ENCODE measurements around the gene BSG.

DNA sequence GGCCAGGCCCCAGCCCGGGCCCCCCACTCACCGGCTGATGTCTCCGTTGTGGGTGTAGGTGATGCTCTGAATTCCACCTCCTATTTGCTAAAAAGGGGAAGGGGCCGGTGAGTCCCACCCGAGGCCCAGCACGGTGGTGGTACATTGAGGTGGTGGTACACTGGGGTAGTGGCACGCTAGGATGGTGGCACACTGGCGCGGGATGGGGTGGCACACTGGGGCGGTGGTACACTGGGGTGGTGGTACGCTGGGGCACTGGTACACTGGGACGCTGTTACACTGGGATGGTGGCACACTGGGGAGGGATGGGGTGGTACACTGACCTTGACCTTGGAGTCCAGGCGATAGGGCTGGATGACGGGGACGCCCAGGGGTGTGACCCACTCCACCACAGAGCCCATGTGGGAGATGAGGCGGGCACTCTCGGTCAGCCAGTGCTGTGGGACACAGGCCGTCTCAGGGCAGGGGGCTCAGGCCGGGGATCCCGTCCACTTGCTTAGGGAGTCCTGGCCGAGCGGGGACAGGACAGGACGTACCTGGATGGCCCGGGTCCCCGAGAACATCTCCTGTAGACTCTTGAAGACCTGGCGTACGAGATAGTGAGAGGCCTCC, 46.4 kb downstream of the BSG start:
- TF ChIP-seq, protein P1, sequence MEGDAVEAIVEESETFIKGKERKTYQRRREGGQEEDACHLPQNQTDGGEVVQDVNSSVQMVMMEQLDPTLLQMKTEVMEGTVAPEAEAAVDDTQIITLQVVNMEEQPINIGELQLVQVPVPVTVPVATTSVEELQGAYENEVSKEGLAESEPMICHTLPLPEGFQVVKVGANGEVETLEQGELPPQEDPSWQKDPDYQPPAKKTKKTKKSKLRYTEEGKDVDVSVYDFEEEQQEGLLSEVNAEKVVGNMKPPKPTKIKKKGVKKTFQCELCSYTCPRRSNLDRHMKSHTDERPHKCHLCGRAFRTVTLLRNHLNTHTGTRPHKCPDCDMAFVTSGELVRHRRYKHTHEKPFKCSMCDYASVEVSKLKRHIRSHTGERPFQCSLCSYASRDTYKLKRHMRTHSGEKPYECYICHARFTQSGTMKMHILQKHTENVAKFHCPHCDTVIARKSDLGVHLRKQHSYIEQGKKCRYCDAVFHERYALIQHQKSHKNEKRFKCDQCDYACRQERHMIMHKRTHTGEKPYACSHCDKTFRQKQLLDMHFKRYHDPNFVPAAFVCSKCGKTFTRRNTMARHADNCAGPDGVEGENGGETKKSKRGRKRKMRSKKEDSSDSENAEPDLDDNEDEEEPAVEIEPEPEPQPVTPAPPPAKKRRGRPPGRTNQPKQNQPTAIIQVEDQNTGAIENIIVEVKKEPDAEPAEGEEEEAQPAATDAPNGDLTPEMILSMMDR (IDR thresholded peaks at IDR 0.05), result no peak
- TF ChIP-seq POLR2A (IDR thresholded peaks at IDR 0.05), result no peak
